SK-N-SH (cell line): ENCODE data around the gene C6. TPM values are rescaled to one million over a fixed set of nuclear protein-coding genes. Genes with fewer than 3 reads are reported as not detected.

Experiments used
- CTCF ChIA-PET: fragments of 300-600, 350-600 bp; formaldehyde crosslinking; extraction: SDS; loops from one replicate; lab custom pipeline; 2021; lab: Yijun Ruan, JAX
- POLR2A ChIA-PET: fragments of 350-600 bp; sonication (Branson Sonifier 250); formaldehyde crosslinking; extraction: SDS; loops from one replicate; lab custom pipeline; 2020; ENCODE audit warnings: antibody characterized with exemption, inconsistent platforms; lab: Yijun Ruan, JAX
- DNase-seq: peaks from one replicate; pipeline ENCODE4 v3.0.0; 2012
- H2AFZ ChIP-seq: fragments of 200-600 bp; sonication (generic); 2 replicates; pipeline ENCODE4 v1.8.1; 2016; ENCODE audit warnings: antibody characterized with exemption, mild to moderate bottlenecking, low read depth
- H3F3A ChIP-seq: fragments of 200-600 bp; sonication (generic); replicated peaks from 2 replicates; pipeline ENCODE3; 2016; ENCODE audit warnings: antibody characterized with exemption, mild to moderate bottlenecking; ENCODE audit not compliant: insufficient read depth
- H3K27ac ChIP-seq, 2 experiments: fragments of 200-500 bp in 1 of 2; fragments of 200-600 bp in 1 of 2; sonication (Bioruptor generic) in 1 of 2; sonication (generic), shearing (Covaris generic) in 1 of 2; 2 replicates each; pipeline versions ENCODE4 v1.5.1 to v1.6.1; 2014 to 2016; ENCODE audit warnings: low read depth in 2 of 2, inconsistent platforms in 1 of 2, low read length in 1 of 2, mild to moderate bottlenecking in 1 of 2, mixed read lengths in 1 of 2
- H3K27me3 ChIP-seq: fragments of 200-600 bp; sonication (generic), shearing (Covaris generic); 2 replicates; pipeline ENCODE4 v1.6.1; 2016; ENCODE audit warnings: mixed run types; ENCODE audit not compliant: insufficient read depth
- H3K36me3 ChIP-seq, 2 experiments: fragments of 200-500 bp in 1 of 2; fragments of 200-600 bp in 1 of 2; sonication (Bioruptor generic) in 1 of 2; sonication (generic) in 1 of 2; replicated peaks in 1 of 2; 2 replicates each; pipeline versions ENCODE3 to v1.5.1; 2014 to 2016; ENCODE audit warnings: low read length in 1 of 2, mild to moderate bottlenecking in 1 of 2; ENCODE audit not compliant: insufficient read depth in 2 of 2, control insufficient read depth in 1 of 2
- H3K4me1 ChIP-seq, 2 experiments: fragments of 200-500 bp in 1 of 2; fragments of 200-600 bp in 1 of 2; sonication (Bioruptor generic) in 1 of 2; sonication (generic), shearing (Covaris generic) in 1 of 2; 2 replicates each; pipeline versions ENCODE4 v1.5.1 to v1.6.1; 2014 to 2016; ENCODE audit warnings: low read depth in 1 of 2, low read length in 1 of 2, mixed run types in 1 of 2; ENCODE audit not compliant: insufficient read depth in 2 of 2, control insufficient read depth in 1 of 2
- H3K4me2 ChIP-seq: fragments of 200-600 bp; sonication (generic), shearing (Covaris generic); 2 replicates; pipeline ENCODE4 v1.6.1; 2017; ENCODE audit warnings: mixed run types
- H3K4me3 ChIP-seq, 2 experiments: fragments of 200-500 bp in 1 of 2; fragments of 200-600 bp in 1 of 2; sonication (Bioruptor generic) in 1 of 2; sonication (generic), shearing (Covaris generic) in 1 of 2; 2 replicates each; pipeline versions ENCODE4 v1.5.1 to v1.8.1; 2014 to 2016; ENCODE audit warnings: low read depth in 2 of 2, inconsistent platforms in 1 of 2, low read length in 1 of 2, mild to moderate bottlenecking in 1 of 2, mixed read lengths in 1 of 2, moderate library complexity in 1 of 2
- H3K79me2 ChIP-seq: fragments of 200-600 bp; sonication (generic); 2 replicates; pipeline ENCODE4 v1.8.1; 2017; ENCODE audit warnings: mild to moderate bottlenecking; ENCODE audit not compliant: insufficient read depth
- H3K9ac ChIP-seq: fragments of 200-600 bp; sonication (generic); 2 replicates; pipeline ENCODE4 v1.6.1; 2017; ENCODE audit warnings: mixed run types
- H3K9me2 ChIP-seq: fragments of 200-600 bp; sonication (generic); 2 replicates; pipeline ENCODE4 v1.6.1; 2017; ENCODE audit warnings: mixed run types
- H3K9me3 ChIP-seq: fragments of 200-600 bp; sonication (generic); 2 replicates; pipeline ENCODE4 v1.6.1; 2017; ENCODE audit warnings: mixed run types, mild to moderate bottlenecking, moderate library complexity
- H4K20me1 ChIP-seq: fragments of 200-600 bp; sonication (generic); 2 replicates; pipeline ENCODE4 v1.6.1; 2017; ENCODE audit warnings: mild to moderate bottlenecking, mixed run types; ENCODE audit not compliant: insufficient read depth
- CHD2 ChIP-seq: fragments of 150-350 bp; IDR thresholded peaks from 2 replicates; pipeline ENCODE4 v1.6.1; 2018; ENCODE audit warnings: low read length; ENCODE audit not compliant: partially characterized antibody
- ELF1 ChIP-seq: IDR thresholded peaks from 2 replicates; pipeline ENCODE4 v1.4.0; 2012
- EP300 ChIP-seq, 2 experiments: IDR thresholded peaks; 2 replicates each; pipeline versions ENCODE4 v1.4.0 to v1.6.1; 2012; ENCODE audit warnings: borderline replicate concordance in 1 of 2, low read depth in 1 of 2, low read length in 1 of 2
- GABPA ChIP-seq: IDR thresholded peaks from 2 replicates; pipeline ENCODE4 v1.4.0; 2012; ENCODE audit warnings: low read depth, mild to moderate bottlenecking
- GATA2 ChIP-seq: sonication (generic); formaldehyde crosslinking; IDR thresholded peaks from 2 replicates; pipeline ENCODE4 v1.5.0; 2020; ENCODE audit warnings: mild to moderate bottlenecking, missing genetic modification reagents
- MEF2A ChIP-seq: IDR thresholded peaks from 2 replicates; pipeline ENCODE4 v1.4.0; 2012; ENCODE audit warnings: low read depth, borderline replicate concordance
- POLR2AphosphoS5 ChIP-seq: IDR thresholded peaks from 2 replicates; pipeline ENCODE4 v1.6.1; 2012; ENCODE audit warnings: low read depth, low read length
- RAD21 ChIP-seq: IDR thresholded peaks from 2 replicates; pipeline ENCODE4 v1.6.1; 2012; ENCODE audit warnings: mild to moderate bottlenecking, low read length
- RCOR1 ChIP-seq: fragments of 150-350 bp; IDR thresholded peaks from 2 replicates; pipeline ENCODE4 v1.6.1; 2017; ENCODE audit warnings: antibody characterized with exemption, low read length
- RFX5 ChIP-seq: IDR thresholded peaks from 2 replicates; pipeline ENCODE4 v1.6.1; 2012; ENCODE audit warnings: mild to moderate bottlenecking, improper control_type of control experiment, low read length
- RXRA ChIP-seq: IDR thresholded peaks from 2 replicates; pipeline ENCODE4 v1.4.0; 2012; ENCODE audit warnings: low read depth, mild to moderate bottlenecking, borderline replicate concordance
- SMC3 ChIP-seq: IDR thresholded peaks from 2 replicates; pipeline ENCODE4 v1.6.1; 2012; ENCODE audit warnings: low read depth, low read length, improper control_type of control experiment
- TCF12 ChIP-seq: IDR thresholded peaks from 2 replicates; pipeline ENCODE4 v1.4.0; 2012
- TEAD4 ChIP-seq: IDR thresholded peaks from 2 replicates; pipeline ENCODE4 v1.4.0; 2012; ENCODE audit warnings: mild to moderate bottlenecking, borderline replicate concordance; ENCODE audit not compliant: insufficient read depth
- WGBS: methylation state at CpG from one replicate; pipeline ENCODE4 v1.1.6; 2017; ENCODE audit warnings: low lambda C conversion rate; 5-methylcytosine and 5-hydroxymethylcytosine counted together
- polyA plus RNA-seq, 3 experiments: library from polyadenylated mRNA; depleted of rRNA; stranded (reverse); fragments of >200 nt; gene quantifications; 2 replicates each; pipeline ENCODE4 v1.2.3, GENCODE V29; 2012
- TF ChIP-seq, protein P1 (sequence below): fragments of 150-350 bp; IDR thresholded peaks from 2 replicates; pipeline ENCODE4 v1.6.1; 2017; ENCODE audit warnings: antibody characterized with exemption, low read length, low read depth, borderline replicate concordance
- TF ChIP-seq, protein P2 (sequence below): IDR thresholded peaks from 2 replicates; pipeline ENCODE4 v1.4.0; 2012; ENCODE audit warnings: low read depth, borderline replicate concordance
- TF ChIP-seq, protein P3 (sequence below): fragments of 200-600 bp; sonication (generic); IDR thresholded peaks from 2 replicates; pipeline ENCODE4 v1.6.1; 2017; ENCODE audit warnings: antibody characterized with exemption, mild to moderate bottlenecking, moderate library complexity
- TF ChIP-seq, protein P4 (sequence below): IDR thresholded peaks from 2 replicates; pipeline ENCODE4; 2012
- TF ChIP-seq, protein P5 (sequence below): IDR thresholded peaks from 2 replicates; pipeline ENCODE4 v1.4.0; 2012; ENCODE audit warnings: low read depth
- TF ChIP-seq, protein P6 (sequence below): IDR thresholded peaks from 2 replicates; pipeline ENCODE4 v1.4.0; 2012; ENCODE audit warnings: low read depth, borderline replicate concordance

Gene C6
- polyA plus RNA-seq (2012; rRNA removed): 0.02 and 0.08 TPM in 2 replicates
- polyA plus RNA-seq (2012; cell fraction: cytosol; rRNA removed): 0.05 and 0.09 TPM in 2 replicates
- 0.06 TPM in 2 replicates for polyA plus RNA-seq (2012; cell fraction: nucleus; rRNA removed)

DNA sequence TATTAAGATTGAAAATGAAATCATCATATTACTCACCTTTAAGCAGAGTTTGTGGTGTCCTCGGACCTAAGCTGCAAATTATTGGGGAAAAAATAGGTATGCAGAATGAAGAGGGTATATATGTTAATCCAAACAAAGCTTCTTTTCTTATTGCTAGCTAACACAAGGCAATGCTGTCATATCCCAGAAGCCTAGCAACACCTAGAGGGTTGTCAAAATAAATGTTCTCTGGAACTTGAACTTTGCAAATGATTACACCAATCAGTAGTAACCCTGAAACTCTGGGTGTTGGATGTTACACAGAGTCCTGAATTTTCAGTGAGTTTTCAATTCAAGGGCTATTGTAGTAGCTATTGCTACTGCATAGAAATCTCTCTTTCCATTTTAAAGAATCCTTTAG is at the start of gene C6:
Gene C6, minus strand, starts transcription at position 193 of the 400 bp plus-strand sequence. CDS start 10,302 bp downstream, outside the sequence.
- H3K4me1 ChIP-seq: no peaks in the 10 kb centered on the region
- no peaks in the 10 kb centered on the region for H3K36me3 ChIP-seq
- ChIA-PET POLR2A (no interaction called here), CTCF (interaction anchor here (1.3 kb wide), 1 partner anchor 19 kb away, joined by 5 read pairs; no protein-coding TSS in a partner anchor)
- no peak for DNase-seq
- 5% methylated on average over 1 of the region's 1 CpG for WGBS
- no peaks in the 10 kb centered on the region for H3F3A ChIP-seq
- H3K79me2 ChIP-seq: no peaks in the 10 kb centered on the region
- H3K9me2 ChIP-seq: no peaks in the 10 kb centered on the region
- H3K4me2 ChIP-seq: no peak within 1 kb of the TSS
- no peak within 1 kb of the TSS for H2AFZ ChIP-seq
- TF ChIP-seq TEAD4: no peak
- TF ChIP-seq, protein P1, sequence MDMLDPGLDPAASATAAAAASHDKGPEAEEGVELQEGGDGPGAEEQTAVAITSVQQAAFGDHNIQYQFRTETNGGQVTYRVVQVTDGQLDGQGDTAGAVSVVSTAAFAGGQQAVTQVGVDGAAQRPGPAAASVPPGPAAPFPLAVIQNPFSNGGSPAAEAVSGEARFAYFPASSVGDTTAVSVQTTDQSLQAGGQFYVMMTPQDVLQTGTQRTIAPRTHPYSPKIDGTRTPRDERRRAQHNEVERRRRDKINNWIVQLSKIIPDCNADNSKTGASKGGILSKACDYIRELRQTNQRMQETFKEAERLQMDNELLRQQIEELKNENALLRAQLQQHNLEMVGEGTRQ: no peak
- TF ChIP-seq, protein P2, sequence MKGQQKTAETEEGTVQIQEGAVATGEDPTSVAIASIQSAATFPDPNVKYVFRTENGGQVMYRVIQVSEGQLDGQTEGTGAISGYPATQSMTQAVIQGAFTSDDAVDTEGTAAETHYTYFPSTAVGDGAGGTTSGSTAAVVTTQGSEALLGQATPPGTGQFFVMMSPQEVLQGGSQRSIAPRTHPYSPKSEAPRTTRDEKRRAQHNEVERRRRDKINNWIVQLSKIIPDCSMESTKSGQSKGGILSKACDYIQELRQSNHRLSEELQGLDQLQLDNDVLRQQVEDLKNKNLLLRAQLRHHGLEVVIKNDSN: no peak
- no peak for TF ChIP-seq RXRA
- TF ChIP-seq RCOR1: no peak
- no peak for TF ChIP-seq GABPA
- no peak for TF ChIP-seq ELF1
- no peak for TF ChIP-seq CHD2
- TF ChIP-seq, protein P3, sequence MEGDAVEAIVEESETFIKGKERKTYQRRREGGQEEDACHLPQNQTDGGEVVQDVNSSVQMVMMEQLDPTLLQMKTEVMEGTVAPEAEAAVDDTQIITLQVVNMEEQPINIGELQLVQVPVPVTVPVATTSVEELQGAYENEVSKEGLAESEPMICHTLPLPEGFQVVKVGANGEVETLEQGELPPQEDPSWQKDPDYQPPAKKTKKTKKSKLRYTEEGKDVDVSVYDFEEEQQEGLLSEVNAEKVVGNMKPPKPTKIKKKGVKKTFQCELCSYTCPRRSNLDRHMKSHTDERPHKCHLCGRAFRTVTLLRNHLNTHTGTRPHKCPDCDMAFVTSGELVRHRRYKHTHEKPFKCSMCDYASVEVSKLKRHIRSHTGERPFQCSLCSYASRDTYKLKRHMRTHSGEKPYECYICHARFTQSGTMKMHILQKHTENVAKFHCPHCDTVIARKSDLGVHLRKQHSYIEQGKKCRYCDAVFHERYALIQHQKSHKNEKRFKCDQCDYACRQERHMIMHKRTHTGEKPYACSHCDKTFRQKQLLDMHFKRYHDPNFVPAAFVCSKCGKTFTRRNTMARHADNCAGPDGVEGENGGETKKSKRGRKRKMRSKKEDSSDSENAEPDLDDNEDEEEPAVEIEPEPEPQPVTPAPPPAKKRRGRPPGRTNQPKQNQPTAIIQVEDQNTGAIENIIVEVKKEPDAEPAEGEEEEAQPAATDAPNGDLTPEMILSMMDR: no peak
- no peak for TF ChIP-seq TCF12
- TF ChIP-seq POLR2AphosphoS5: no peak
- TF ChIP-seq, protein P4, sequence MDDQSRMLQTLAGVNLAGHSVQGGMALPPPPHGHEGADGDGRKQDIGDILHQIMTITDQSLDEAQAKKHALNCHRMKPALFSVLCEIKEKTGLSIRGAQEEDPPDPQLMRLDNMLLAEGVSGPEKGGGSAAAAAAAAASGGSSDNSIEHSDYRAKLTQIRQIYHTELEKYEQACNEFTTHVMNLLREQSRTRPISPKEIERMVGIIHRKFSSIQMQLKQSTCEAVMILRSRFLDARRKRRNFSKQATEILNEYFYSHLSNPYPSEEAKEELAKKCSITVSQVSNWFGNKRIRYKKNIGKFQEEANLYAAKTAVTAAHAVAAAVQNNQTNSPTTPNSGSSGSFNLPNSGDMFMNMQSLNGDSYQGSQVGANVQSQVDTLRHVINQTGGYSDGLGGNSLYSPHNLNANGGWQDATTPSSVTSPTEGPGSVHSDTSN: no peak
- no peak for TF ChIP-seq RAD21
- no peak for TF ChIP-seq GATA2 (CRISPR knock-in tag)
- TF ChIP-seq, protein P5, sequence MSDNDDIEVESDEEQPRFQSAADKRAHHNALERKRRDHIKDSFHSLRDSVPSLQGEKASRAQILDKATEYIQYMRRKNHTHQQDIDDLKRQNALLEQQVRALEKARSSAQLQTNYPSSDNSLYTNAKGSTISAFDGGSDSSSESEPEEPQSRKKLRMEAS: no peak
- TF ChIP-seq, protein P6, sequence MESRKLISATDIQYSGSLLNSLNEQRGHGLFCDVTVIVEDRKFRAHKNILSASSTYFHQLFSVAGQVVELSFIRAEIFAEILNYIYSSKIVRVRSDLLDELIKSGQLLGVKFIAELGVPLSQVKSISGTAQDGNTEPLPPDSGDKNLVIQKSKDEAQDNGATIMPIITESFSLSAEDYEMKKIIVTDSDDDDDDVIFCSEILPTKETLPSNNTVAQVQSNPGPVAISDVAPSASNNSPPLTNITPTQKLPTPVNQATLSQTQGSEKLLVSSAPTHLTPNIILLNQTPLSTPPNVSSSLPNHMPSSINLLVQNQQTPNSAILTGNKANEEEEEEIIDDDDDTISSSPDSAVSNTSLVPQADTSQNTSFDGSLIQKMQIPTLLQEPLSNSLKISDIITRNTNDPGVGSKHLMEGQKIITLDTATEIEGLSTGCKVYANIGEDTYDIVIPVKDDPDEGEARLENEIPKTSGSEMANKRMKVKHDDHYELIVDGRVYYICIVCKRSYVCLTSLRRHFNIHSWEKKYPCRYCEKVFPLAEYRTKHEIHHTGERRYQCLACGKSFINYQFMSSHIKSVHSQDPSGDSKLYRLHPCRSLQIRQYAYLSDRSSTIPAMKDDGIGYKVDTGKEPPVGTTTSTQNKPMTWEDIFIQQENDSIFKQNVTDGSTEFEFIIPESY: no peak
- no peak for TF ChIP-seq MEF2A
- no peak for TF ChIP-seq SMC3
- no peak for TF ChIP-seq EP300 (IDR thresholded peaks at IDR 0.05; ENCODE audit: borderline replicate concordance in 1 of 2, low read depth in 1 of 2, low read length in 1 of 2)
- no peak for TF ChIP-seq RFX5
- no peaks in the 10 kb centered on the region for H3K27me3 ChIP-seq
- no peak within 1 kb of the TSS for H3K4me3 ChIP-seq
- no peaks in the 10 kb centered on the region for H3K9me3 ChIP-seq
- no peak within 1 kb of the TSS for H3K9ac ChIP-seq
- no peak within 1 kb of the TSS for H3K27ac ChIP-seq
- no peaks in the 10 kb centered on the region for H4K20me1 ChIP-seq
